ENCODE measurements around the gene STK17A. TPM values are rescaled to one million over a fixed set of nuclear protein-coding genes. Genes with fewer than 3 reads are reported as not detected.

Gene STK17A
- total and polyA plus RNA-seq, 2 of the 8 experiments (the other 6 are each of a cell fraction or from before 2014, with no cell fraction given) = 2.2 to 12.2 TPM

DNA sequence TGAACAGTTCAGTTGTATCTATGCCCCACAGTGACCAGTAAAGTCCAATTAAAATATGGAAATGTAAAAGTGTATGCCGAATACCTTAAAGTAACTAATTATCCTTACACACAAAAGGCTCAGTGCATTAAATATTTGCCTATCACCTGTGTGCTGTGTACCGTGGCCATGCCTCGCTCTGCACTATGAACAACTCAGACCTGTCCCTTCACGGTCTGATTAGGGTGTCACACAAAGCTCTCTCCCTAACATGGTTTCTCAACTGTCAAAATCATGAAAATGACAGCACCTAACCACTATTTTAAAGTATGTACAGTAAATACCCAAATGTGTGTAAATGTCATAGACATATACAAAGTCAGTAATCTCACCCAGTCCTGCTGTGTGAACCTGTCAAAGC is 43.1 kb downstream of the STK17A start:
- DNase-seq (ENCODE audit: low read depth in 1 of 2, low spot score in 2 of 2) (no peak), FAIRE-seq (no peak)
- 89% methylated on average over 4 of the region's 4 CpGs; no CpG with 5 or more reads in 1 of the 2 experiments for WGBS, 2 experiments (ENCODE audit: extremely low coverage in 1 of 2, insufficient coverage in 1 of 2, insufficient read length in 1 of 2, insufficient replicate concordance in 2 of 2, low coverage in 1 of 2, low lambda C conversion rate in 2 of 2, missing lambda C conversion rate in 1 of 2)
- Histone ChIP-seq H3K4ac (replicated peaks; ENCODE audit: insufficient read length, low read depth, low read length) (no peak overlapping the region), H3K79me2 (ENCODE audit: control insufficient read depth in 1 of 2, insufficient read depth in 2 of 2, low read length in 2 of 2) (no peaks in the 10 kb centered on the region), H3K79me1 (ENCODE audit: low read depth, low read length) (no peaks in the 10 kb centered on the region), H2AFZ (ENCODE audit: low read length) (no peak overlapping the region), H4K8ac (ENCODE audit: extremely low read depth, insufficient read depth, low read length) (no peak overlapping the region), H2AK5ac (ENCODE audit: low read depth, low read length) (no peak overlapping the region), H4K20me1 (replicated peaks in 1 of 2; ENCODE audit: control insufficient read depth in 1 of 2, insufficient read depth in 2 of 2, low read length in 2 of 2) (peaks cover 0 to 1% of the 10 kb centered on the region in 2 experiments), H2BK5ac (ENCODE audit: low read depth, low read length) (no peak overlapping the region), H3K4me1 (replicated peaks in 1 of 4; ENCODE audit: control insufficient read depth in 3 of 4, insufficient read depth in 4 of 4, low read length in 3 of 4) (peaks cover 0 to 2% (median 0%) of the 10 kb centered on the region in 4 experiments; a peak in 1 of 7 replicates), H3K4me2 (ENCODE audit: insufficient read depth in 1 of 2, low read depth in 2 of 2, low read length in 2 of 2) (no peak overlapping the region), H3K27me3 (replicated peaks in 1 of 4; ENCODE audit: control insufficient read depth in 3 of 4, extremely low read depth in 1 of 4, insufficient read depth in 3 of 4, low read length in 3 of 4) (no peaks in the 10 kb centered on the region), H4K5ac (ENCODE audit: insufficient read length, low read depth, low read length) (no peak overlapping the region), H3K36me3 (ENCODE audit: control insufficient read depth in 2 of 4, insufficient read depth in 4 of 4, low read length in 3 of 4) (peaks cover 0 to 13% (median 3%) of the 10 kb centered on the region in 4 experiments; a peak in 2 of 8 replicates), H3K56ac (replicated peaks; ENCODE audit: insufficient read length, low read depth, low read length) (no peak overlapping the region), H2BK15ac (ENCODE audit: low read length) (no peak overlapping the region), H2BK20ac (ENCODE audit: low read length) (no peak overlapping the region), H3K14ac (ENCODE audit: insufficient read length) (no peak overlapping the region), H3K27ac (ENCODE audit: low read depth, low read length) (no peak overlapping the region), H4K91ac (replicated peaks; ENCODE audit: insufficient read length, low read length) (no peak overlapping the region), H3K23ac (ENCODE audit: insufficient read length) (no peak overlapping the region), H3K9me3 (ENCODE audit: insufficient read depth in 2 of 2, low read depth in 1 of 2, low read length in 1 of 2) (no peaks in the 10 kb centered on the region), H3K23me2 (ENCODE audit: low read depth, low read length) (no peaks in the 10 kb centered on the region), H3K9ac (replicated peaks in 1 of 4; ENCODE audit: extremely low read depth in 1 of 4, low read depth in 3 of 4, low read length in 3 of 4) (no peak overlapping the region), H3K4me3 (ENCODE audit: extremely low read depth in 1 of 4, insufficient read depth in 2 of 4, low read depth in 3 of 4, low read length in 4 of 4) (no peak overlapping the region), H2BK12ac (ENCODE audit: low read depth, low read length) (no peak overlapping the region), H2BK120ac (replicated peaks; ENCODE audit: low read depth, low read length) (no peak overlapping the region), H3K18ac (ENCODE audit: extremely low read depth, low read length) (no peak overlapping the region)
- TF ChIP-seq GTF2F1 (IDR thresholded peaks at IDR 0.05; ENCODE audit: borderline replicate concordance, low read depth, low read length) (no peak), ZNF274 (IDR thresholded peaks at IDR 0.05; ENCODE audit: borderline replicate concordance, extremely low read depth, low read length) (no peak), FOSL1 (IDR thresholded peaks at IDR 0.05; ENCODE audit: insufficient read depth, low read depth, low read length) (no peak)
- ChIA-PET POLR2A (ENCODE audit: partially characterized antibody) (interaction anchor here (0.7 to 1.0 kb wide), 3 partner anchors 30 to 97 kb away, joined by 3 to 4 read pairs (median 3); no protein-coding TSS in a partner anchor), CTCF (ENCODE audit: partially characterized antibody) (interaction anchor here (0.8 to 2.0 kb wide), 4 partner anchors 44 to 95 kb away, joined by 3 to 9 read pairs (median 4); partner anchors contain the start of gene STK17A)
